Adrenal gland (tissue), 5 donors: ENCODE measurements around the gene TRAF2.

Experiments
- POLR2A ChIP-seq, 2 donors: fragments of 450-650 bp; IDR thresholded peaks; one replicate each; pipeline ENCODE4 v1.6.1; 2017; ENCODE audit warnings: antibody characterized with exemption in 2 of 2, mild to moderate bottlenecking in 2 of 2, moderate library complexity in 1 of 2
- TF ChIP-seq, protein P1 (sequence below), 6 experiments: fragments of 450-650 bp in 4 of 6; fragments of 200-600 bp in 2 of 6; sonication (generic) in 1 of 6; IDR thresholded peaks; 1 replicate in 5 of 6; 2 replicates in 1 of 6; pipeline versions ENCODE4 v1.5.1 to v1.8.0; 2016 to 2021; ENCODE audit warnings: antibody characterized with exemption in 6 of 6, mild to moderate bottlenecking in 2 of 6, moderate library complexity in 1 of 6
- donor health status: DM: no; HTN: no; CAD: no.

DNA sequence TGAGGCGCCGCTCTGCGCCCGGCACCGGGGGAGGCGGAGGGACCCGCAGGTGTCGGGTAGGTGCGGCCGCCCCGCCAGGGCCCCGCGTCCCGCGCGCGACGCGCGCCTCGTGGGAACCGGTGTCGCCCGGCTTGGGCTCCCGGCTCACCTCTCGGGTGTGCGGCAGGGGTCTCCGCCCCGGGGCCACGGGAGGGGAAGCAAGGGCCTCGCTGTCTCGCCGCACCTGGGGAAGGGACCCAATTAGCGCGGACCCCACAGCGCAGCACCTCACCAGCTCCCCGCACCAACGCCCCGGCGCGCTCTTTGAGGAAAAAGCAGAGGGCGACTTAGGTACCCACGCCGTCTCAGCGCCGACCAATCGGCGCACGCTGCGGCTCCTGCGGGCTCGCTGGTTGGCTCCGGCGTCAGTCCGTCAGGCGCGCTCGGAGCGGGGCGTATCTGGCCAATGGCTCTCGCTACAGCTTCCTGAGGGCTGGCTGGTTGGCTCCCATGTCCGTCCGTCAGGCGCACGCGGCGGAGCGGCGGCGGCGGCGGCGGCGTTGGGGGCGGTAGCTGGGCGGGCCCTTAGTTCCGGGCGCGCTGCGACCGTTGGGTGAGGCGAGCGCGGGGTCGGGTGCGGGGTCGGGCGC, at the start of gene TRAF2:
- TF ChIP-seq, protein P1, sequence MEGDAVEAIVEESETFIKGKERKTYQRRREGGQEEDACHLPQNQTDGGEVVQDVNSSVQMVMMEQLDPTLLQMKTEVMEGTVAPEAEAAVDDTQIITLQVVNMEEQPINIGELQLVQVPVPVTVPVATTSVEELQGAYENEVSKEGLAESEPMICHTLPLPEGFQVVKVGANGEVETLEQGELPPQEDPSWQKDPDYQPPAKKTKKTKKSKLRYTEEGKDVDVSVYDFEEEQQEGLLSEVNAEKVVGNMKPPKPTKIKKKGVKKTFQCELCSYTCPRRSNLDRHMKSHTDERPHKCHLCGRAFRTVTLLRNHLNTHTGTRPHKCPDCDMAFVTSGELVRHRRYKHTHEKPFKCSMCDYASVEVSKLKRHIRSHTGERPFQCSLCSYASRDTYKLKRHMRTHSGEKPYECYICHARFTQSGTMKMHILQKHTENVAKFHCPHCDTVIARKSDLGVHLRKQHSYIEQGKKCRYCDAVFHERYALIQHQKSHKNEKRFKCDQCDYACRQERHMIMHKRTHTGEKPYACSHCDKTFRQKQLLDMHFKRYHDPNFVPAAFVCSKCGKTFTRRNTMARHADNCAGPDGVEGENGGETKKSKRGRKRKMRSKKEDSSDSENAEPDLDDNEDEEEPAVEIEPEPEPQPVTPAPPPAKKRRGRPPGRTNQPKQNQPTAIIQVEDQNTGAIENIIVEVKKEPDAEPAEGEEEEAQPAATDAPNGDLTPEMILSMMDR (IDR thresholded peaks at IDR 0.05): no peak
- no peak for TF ChIP-seq POLR2A (IDR thresholded peaks at IDR 0.05)
